AG04450 (cell line): ENCODE results near the gene CCDC85A. TPM values are rescaled to one million over a fixed set of nuclear protein-coding genes. Genes with fewer than 3 reads are reported as not detected.
"Not testable (repeated sequence)": the region's sequence is repeated elsewhere in the genome, so short reads cannot be mapped to it uniquely, and the experiment has no call there.

Experiments used
- CTCF ChIA-PET: fragments of 300-600, 350-600 bp; formaldehyde crosslinking; extraction: SDS; loops from one replicate; lab custom pipeline; 2022; ENCODE audit warnings: antibody characterized with exemption, inconsistent platforms; lab: Charles Lee
- POLR2A ChIA-PET: fragments of 350-600 bp; formaldehyde crosslinking; extraction: SDS; loops from one replicate; lab custom pipeline; 2021; ENCODE audit warnings: antibody characterized with exemption, inconsistent platforms; lab: Yijun Ruan, JAX
- DNase-seq: peaks from one replicate; pipeline ENCODE4 v3.0.0-alpha.2; 2011; ENCODE audit warnings: low read depth, low spot score
- H3K27ac ChIP-seq: one replicate; pipeline ENCODE4 v1.5.1; 2012; ENCODE audit warnings: low read depth, low read length, control low read depth
- H3K27me3 ChIP-seq: one replicate; pipeline ENCODE4 v1.6.0; 2012; ENCODE audit warnings: low read length; ENCODE audit not compliant: control insufficient read depth, insufficient read depth
- H3K4me3 ChIP-seq: 2 replicates; pipeline ENCODE4 v1.5.1; 2011; ENCODE audit warnings: mild to moderate bottlenecking, low read depth, low read length, control low read depth
- H3K9me3 ChIP-seq: 2 replicates; pipeline ENCODE4 v1.5.1; 2012; ENCODE audit warnings: low read length; ENCODE audit not compliant: control insufficient read depth, insufficient read depth
- CTCF ChIP-seq: IDR thresholded peaks from 2 replicates; pipeline ENCODE4 v1.5.1; 2011; ENCODE audit warnings: low read depth, low read length, control low read depth, inconsistent platforms
- polyA plus RNA-seq: library from polyadenylated mRNA; depleted of rRNA; stranded (reverse); fragments of >200 nt; gene quantifications from 2 replicates; pipeline ENCODE4 v1.2.3, GENCODE V29; 2011

The CCDC85A gene
- polyA plus RNA-seq, 1 experiment = not detected

- no peak for TF ChIP-seq CTCF
- DNase-seq = no peak
- no peak overlapping the region for H3K27ac ChIP-seq
- H3K9me3 ChIP-seq = no peaks in the 10 kb centered on the region
- POLR2A ChIA-PET = no interaction called here
- CTCF ChIA-PET = no interaction called here
- no peaks in the 10 kb centered on the region for H3K27me3 ChIP-seq
- H3K4me3 ChIP-seq = no peak overlapping the region
Observed at GRCh38 chr2:56151841-56152240, 31.9 kb upstream of the CCDC85A start.

- H3K27me3 ChIP-seq = no peaks in the 10 kb centered on the region
- H3K9me3 ChIP-seq = no peaks in the 10 kb centered on the region
- DNase-seq = no peak
- CTCF ChIA-PET = interaction anchor here (1.0 kb wide), 1 partner anchor 28 kb away, joined by 4 read pairs; the partner anchor contains the start of gene CCDC85A
- POLR2A ChIA-PET = no interaction called here
- no peak overlapping the region for H3K27ac ChIP-seq
- H3K4me3 ChIP-seq = no peak overlapping the region
- no peak for TF ChIP-seq CTCF
Observed at GRCh38 chr2:56155188-56155587, 28.6 kb upstream of the CCDC85A start.

- H3K27ac ChIP-seq, H3K9me3 ChIP-seq, POLR2A ChIA-PET, DNase-seq, H3K27me3 ChIP-seq, H3K4me3 ChIP-seq: not testable (repeated sequence)
- CTCF ChIA-PET = interaction anchor here (1.4 kb wide), 1 partner anchor 24 kb away, joined by 5 read pairs; the partner anchor contains the start of gene CCDC85A
Observed at GRCh38 chr2:56159875-56160274, 23.9 kb upstream of the CCDC85A start.

- Histone ChIP-seq H3K4me3 (no peak overlapping the region), H3K27me3 (no peaks in the 10 kb centered on the region), H3K27ac (no peak overlapping the region), H3K9me3 (no peaks in the 10 kb centered on the region)
- DNase-seq = no peak
- no peak for TF ChIP-seq CTCF
- CTCF ChIA-PET = interaction anchor here (2.2 kb wide), 1 partner anchor 15 kb away, joined by 15 read pairs; the partner anchor contains the start of gene CCDC85A
- POLR2A ChIA-PET = no interaction called here
Observed at GRCh38 chr2:56167616-56168562, 15.9 kb upstream of the CCDC85A start.

GRCh38 chr2:56169521-56169920 lies 14.3 kb upstream of the CCDC85A start:
- no peak for DNase-seq
- Histone ChIP-seq H3K9me3 (no peaks in the 10 kb centered on the region), H3K27ac (no peak overlapping the region), H3K4me3 (no peak overlapping the region), H3K27me3 (no peaks in the 10 kb centered on the region)
- CTCF ChIA-PET = interaction anchor here (1.4 kb wide), 1 partner anchor 14 kb away, joined by 4 read pairs; the partner anchor contains the start of gene CCDC85A
- POLR2A ChIA-PET = no interaction called here
- TF ChIP-seq CTCF = no peak
